OCI-LY7 (cell line): ENCODE data around the gene NAV3. TPM values are rescaled to one million over a fixed set of nuclear protein-coding genes. Genes with fewer than 3 reads are reported as not detected.

Source experiments
- BruUV-seq: library from RNA; stranded (reverse); fragments of 400-500 nt; replicated peaks from 2 replicates; lab custom pipeline; 2021; lab: Mats Ljungman, UMichigan
- CTCF ChIA-PET: fragments of 300-600 bp; sonication (Branson Sonifier 250); formaldehyde crosslinking; loops from one replicate; lab custom pipeline; 2022; ENCODE audit warnings: antibody characterized with exemption; ENCODE audit not compliant: unreplicated experiment; lab: Charles Lee
- POLR2A ChIA-PET: fragments of 300-600 bp; sonication (Branson Sonifier 250); formaldehyde crosslinking; loops from one replicate; lab custom pipeline; 2022; ENCODE audit warnings: antibody characterized with exemption; lab: Charles Lee
- DNase-seq: peaks from one replicate; pipeline ENCODE4 v3.0.0-alpha.2; 2015; ENCODE audit warnings: low spot score
- H2AFZ ChIP-seq: fragments of 200-600 bp; sonication (generic), shearing (Covaris generic); 2 replicates; pipeline ENCODE4 v1.6.1; 2014; ENCODE audit warnings: mild to moderate bottlenecking, antibody characterized with exemption, low read length, moderate library complexity
- H3K27ac ChIP-seq: fragments of 200-600 bp; sonication (generic); 2 replicates; pipeline ENCODE4 v1.5.1; 2014; ENCODE audit warnings: mixed run types, low read depth, mild to moderate bottlenecking, moderate library complexity, low read length, inconsistent platforms; ENCODE audit not compliant: poor library complexity, severe bottlenecking
- H3K36me3 ChIP-seq: fragments of 200-600 bp; sonication (generic); 2 replicates; pipeline ENCODE4 v1.6.1; 2014; ENCODE audit warnings: mild to moderate bottlenecking, antibody characterized with exemption, low read length, moderate library complexity, mixed read lengths; ENCODE audit not compliant: insufficient read depth
- H3K4me1 ChIP-seq: fragments of 200-600 bp; sonication (generic); 2 replicates; pipeline ENCODE4 v1.5.1; 2014; ENCODE audit warnings: mild to moderate bottlenecking, low read length; ENCODE audit not compliant: insufficient read depth, poor library complexity, severe bottlenecking
- H3K4me2 ChIP-seq: fragments of 200-600 bp; sonication (generic); 2 replicates; pipeline ENCODE4 v1.6.1; 2014; ENCODE audit warnings: mild to moderate bottlenecking, low read length
- H3K4me3 ChIP-seq: fragments of 200-600 bp; sonication (generic); 2 replicates; pipeline ENCODE4 v1.5.1; 2014; ENCODE audit warnings: mild to moderate bottlenecking, low read depth, low read length; ENCODE audit not compliant: poor library complexity, severe bottlenecking
- H3K79me2 ChIP-seq: fragments of 200-600 bp; sonication (generic); 2 replicates; pipeline ENCODE4 v1.6.1; 2016; ENCODE audit warnings: low read depth, mild to moderate bottlenecking, low read length, moderate library complexity, mixed read lengths; ENCODE audit not compliant: insufficient read depth
- H3K9me2 ChIP-seq: fragments of 200-600 bp; sonication (generic); 2 replicates; pipeline ENCODE4 v1.6.1; 2016; ENCODE audit warnings: mild to moderate bottlenecking, low read length, mixed read lengths; ENCODE audit not compliant: insufficient read depth
- H3K9me3 ChIP-seq: fragments of 200-600 bp; sonication (generic); 2 replicates; pipeline ENCODE4 v1.6.1; 2014; ENCODE audit warnings: mild to moderate bottlenecking, mixed run types, low read length, mixed read lengths
- H4K20me1 ChIP-seq: fragments of 200-600 bp; sonication (generic); 2 replicates; pipeline ENCODE4 v1.6.1; 2014; ENCODE audit warnings: mild to moderate bottlenecking, antibody characterized with exemption, low read length, moderate library complexity, mixed read lengths; ENCODE audit not compliant: insufficient read depth
- EZH2phosphoT487 ChIP-seq: fragments of 200-600 bp; sonication (generic); IDR thresholded peaks from 2 replicates; pipeline ENCODE4 v1.6.1; 2018; ENCODE audit warnings: low read depth, borderline replicate concordance, mild to moderate bottlenecking, mixed run types, antibody characterized with exemption, low read length, moderate library complexity, mixed read lengths
- intact Hi-C: fragments of 100-400 bp; cut with micrococcal nuclease; formaldehyde crosslinking; loops from one replicate; pipeline ENCODE4 v1.10.0; 2022; ENCODE audit not compliant: unreplicated experiment
- total RNA-seq, 2 experiments: library from RNA; depleted of rRNA in 1 of 2; stranded (reverse); fragments of >200 nt in 1 of 2; shearing (Covaris generic) in 1 of 2; gene quantifications; 2 replicates each; pipeline ENCODE4 v1.2.3, GENCODE V29; 2014 to 2022
- TF ChIP-seq, protein P1 (sequence below): fragments of 200-600 bp; sonication (generic); conservative IDR thresholded peaks from 2 replicates; pipeline ENCODE4 v1.5.1; 2014; ENCODE audit warnings: mild to moderate bottlenecking, antibody characterized with exemption, low read length, moderate library complexity, mixed read lengths

NAV3 gene
- total RNA-seq, 2 experiments from 2014 or later, result 0.68 to 1.6 TPM

DNA sequence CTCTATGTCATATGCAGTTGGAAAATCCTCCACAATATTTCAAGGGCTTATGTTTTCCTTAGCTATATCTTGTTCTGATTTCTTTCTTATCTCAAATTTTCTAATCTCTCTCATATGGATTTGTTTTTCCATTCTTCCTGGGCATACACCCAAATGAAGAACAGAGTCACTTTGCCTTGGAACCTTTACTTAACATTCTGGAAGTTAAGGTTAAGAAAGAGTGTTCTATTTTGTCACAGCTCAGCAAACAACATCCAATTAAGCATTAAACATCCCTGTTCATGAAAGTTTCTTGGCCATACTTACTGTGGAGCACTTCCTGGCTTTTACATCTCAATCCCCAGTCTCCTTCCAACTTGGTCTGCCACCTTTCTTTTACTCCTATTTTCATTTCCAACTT lies 5.3 kb downstream of the NAV3 start:
- Histone ChIP-seq H3K27ac (no peak overlapping the region), H4K20me1 (no peaks in the 10 kb centered on the region), H2AFZ (0 out of 2 replicates have a peak overlapping the region, but pooled peaks have one; percentile 39), H3K36me3 (no peaks in the 10 kb centered on the region), H3K9me2 (no peaks in the 10 kb centered on the region), H3K4me2 (no peak overlapping the region), H3K4me3 (no peak overlapping the region), H3K9me3 (peaks cover 1% of the 10 kb centered on the region; the same call in 1 of the 2 replicates), H3K4me1 (peaks cover 19% of the 10 kb centered on the region), H3K79me2 (no peaks in the 10 kb centered on the region)
- ChIA-PET CTCF (no interaction called here), POLR2A (interaction anchor here (0.6 kb wide), 1 partner anchor 157 kb away, joined by 4 read pairs; no protein-coding TSS in a partner anchor)
- intact Hi-C loops, result no loop called here
- DNase-seq, result no peak
- BruUV-seq, result no TSS peak
- TF ChIP-seq EZH2phosphoT487, result no peak
- TF ChIP-seq, protein P1, sequence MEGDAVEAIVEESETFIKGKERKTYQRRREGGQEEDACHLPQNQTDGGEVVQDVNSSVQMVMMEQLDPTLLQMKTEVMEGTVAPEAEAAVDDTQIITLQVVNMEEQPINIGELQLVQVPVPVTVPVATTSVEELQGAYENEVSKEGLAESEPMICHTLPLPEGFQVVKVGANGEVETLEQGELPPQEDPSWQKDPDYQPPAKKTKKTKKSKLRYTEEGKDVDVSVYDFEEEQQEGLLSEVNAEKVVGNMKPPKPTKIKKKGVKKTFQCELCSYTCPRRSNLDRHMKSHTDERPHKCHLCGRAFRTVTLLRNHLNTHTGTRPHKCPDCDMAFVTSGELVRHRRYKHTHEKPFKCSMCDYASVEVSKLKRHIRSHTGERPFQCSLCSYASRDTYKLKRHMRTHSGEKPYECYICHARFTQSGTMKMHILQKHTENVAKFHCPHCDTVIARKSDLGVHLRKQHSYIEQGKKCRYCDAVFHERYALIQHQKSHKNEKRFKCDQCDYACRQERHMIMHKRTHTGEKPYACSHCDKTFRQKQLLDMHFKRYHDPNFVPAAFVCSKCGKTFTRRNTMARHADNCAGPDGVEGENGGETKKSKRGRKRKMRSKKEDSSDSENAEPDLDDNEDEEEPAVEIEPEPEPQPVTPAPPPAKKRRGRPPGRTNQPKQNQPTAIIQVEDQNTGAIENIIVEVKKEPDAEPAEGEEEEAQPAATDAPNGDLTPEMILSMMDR, result no peak

DNA sequence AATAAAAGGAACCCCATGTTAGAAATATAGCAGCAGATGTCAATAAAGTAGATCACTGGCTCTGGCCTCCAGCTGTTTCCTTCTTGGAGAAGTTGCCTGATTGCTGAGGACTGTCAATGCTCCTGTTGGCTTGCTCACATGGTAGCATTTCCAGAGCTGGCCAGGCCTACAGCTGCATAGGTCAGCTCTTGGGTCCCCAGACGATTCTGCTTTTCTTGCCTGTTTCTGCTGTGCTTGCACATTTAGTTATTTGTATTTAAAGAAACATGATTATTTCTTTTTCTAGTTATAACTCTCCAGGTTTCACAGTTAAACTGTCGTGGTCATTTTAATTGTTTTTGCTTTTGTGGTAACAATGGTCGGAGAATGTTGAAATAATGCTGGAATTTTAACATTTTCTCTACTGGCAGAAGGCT lies 7.2 kb downstream of the NAV3 start:
- peaks cover 4% of the 10 kb centered on the region; the same call in 1 of the 2 replicates for H3K9me3 ChIP-seq
- peak overlapping the region; percentile 70 for H2AFZ ChIP-seq
- intact Hi-C loops, result no loop called here
- H3K4me1 ChIP-seq, result peaks cover 31% of the 10 kb centered on the region
- no peak overlapping the region for H3K4me2 ChIP-seq
- no peaks in the 10 kb centered on the region for H4K20me1 ChIP-seq
- POLR2A ChIA-PET, result no interaction called here
- H3K27ac ChIP-seq, result no peak overlapping the region
- H3K79me2 ChIP-seq, result no peaks in the 10 kb centered on the region
- CTCF ChIA-PET, result no interaction called here
- no peaks in the 10 kb centered on the region for H3K36me3 ChIP-seq
- DNase-seq, result no peak
- H3K4me3 ChIP-seq, result no peak overlapping the region
- BruUV-seq, result no TSS peak
- no peaks in the 10 kb centered on the region for H3K9me2 ChIP-seq
- TF ChIP-seq EZH2phosphoT487, result no peak
- TF ChIP-seq, protein P1, result no peak

DNA sequence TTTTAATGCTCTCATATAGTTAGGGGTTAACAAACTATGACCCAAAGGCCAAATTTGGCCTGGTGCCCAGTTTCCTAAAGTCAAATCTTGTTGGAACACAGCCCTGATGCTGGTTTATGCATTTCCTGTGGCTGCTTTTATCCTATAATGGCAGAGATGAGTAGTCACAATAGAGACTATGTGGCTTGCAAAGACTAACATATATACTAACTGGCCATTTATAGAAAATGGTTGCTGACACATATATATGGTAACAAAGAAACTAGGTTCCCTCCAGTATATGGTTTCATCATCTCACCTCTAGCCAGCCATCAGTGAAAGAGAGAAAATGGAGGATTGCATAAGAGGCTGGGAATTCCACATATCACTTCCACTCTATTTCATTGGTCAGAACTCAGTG lies 10.8 kb downstream of the NAV3 start:
- CTCF ChIA-PET, result no interaction called here
- no peaks in the 10 kb centered on the region for H4K20me1 ChIP-seq
- H3K9me3 ChIP-seq, result peaks cover 4% of the 10 kb centered on the region; the same call in 1 of the 2 replicates
- peaks cover 38% of the 10 kb centered on the region for H3K4me1 ChIP-seq
- H3K9me2 ChIP-seq, result no peaks in the 10 kb centered on the region
- H3K79me2 ChIP-seq, result no peaks in the 10 kb centered on the region
- BruUV-seq, result no TSS peak
- H3K27ac ChIP-seq, result no peak overlapping the region
- DNase-seq, result no peak
- no peaks in the 10 kb centered on the region for H3K36me3 ChIP-seq
- TF ChIP-seq, protein P1, result no peak
- no peak for TF ChIP-seq EZH2phosphoT487
- POLR2A ChIA-PET, result interaction anchor here (1.0 kb wide), 1 partner anchor 24 kb away, joined by 3 read pairs; no protein-coding TSS in a partner anchor
- no peak overlapping the region for H3K4me3 ChIP-seq
- peak overlapping the region; percentile 56 for H2AFZ ChIP-seq
- 0 out of 2 replicates have a peak overlapping the region, but pooled peaks have one; percentile 8 for H3K4me2 ChIP-seq
- intact Hi-C loops, result no loop called here
